PC-3 (cell line): ENCODE measurements around the gene GPN1.
A peak's percentile ranks its signal among the peaks of the same experiment; 100 is the strongest.

Experiments used
- CTCF ChIP-seq: fragments of 300-600 bp; sonication (generic); conservative IDR thresholded peaks from 2 replicates; pipeline ENCODE4 v1.5.1; 2017; ENCODE audit warnings: antibody characterized with exemption, low read depth, mild to moderate bottlenecking, low read length
- EZH2 ChIP-seq: fragments of 300-600 bp; sonication (generic); IDR thresholded peaks from one replicate; pipeline ENCODE4 v1.6.1; 2017; ENCODE audit warnings: antibody characterized with exemption, mild to moderate bottlenecking, low read length; ENCODE audit not compliant: unreplicated experiment

- TF ChIP-seq EZH2 (no peak), CTCF (peak; percentile 36; the same call in 1 of the 2 replicates)
Measured at GRCh38 chr2:27655155-27655951, 26.5 kb downstream of the GPN1 start.
